GM19238 (cell line): Measurements from ENCODE around the gene C11orf21.

Experiments
- DNase-seq: peaks from one replicate; pipeline ENCODE4 v3.0.0; 2011; ENCODE audit warnings: low spot score; ENCODE audit not compliant: insufficient read length

Gene C11orf21

DNA sequence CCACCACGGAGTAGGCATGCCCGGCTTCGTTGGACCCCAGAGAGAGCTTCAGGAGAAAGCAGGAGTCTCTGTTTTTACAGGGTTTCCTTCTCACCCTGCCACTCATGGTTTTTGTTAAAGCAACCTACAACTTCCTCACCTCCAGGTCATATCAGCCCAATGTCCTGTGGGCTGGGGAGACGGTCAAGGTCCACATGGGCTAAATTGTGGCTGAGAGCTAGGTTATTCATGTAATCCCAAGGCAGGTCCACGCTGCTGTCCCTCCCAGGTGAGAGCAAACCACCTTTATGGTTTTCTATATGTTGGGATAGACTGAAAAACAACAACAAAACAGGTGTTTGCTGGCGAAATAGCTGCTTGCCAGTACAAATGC, 19.6 kb upstream of the C11orf21 start:
- no peak for DNase-seq

DNA sequence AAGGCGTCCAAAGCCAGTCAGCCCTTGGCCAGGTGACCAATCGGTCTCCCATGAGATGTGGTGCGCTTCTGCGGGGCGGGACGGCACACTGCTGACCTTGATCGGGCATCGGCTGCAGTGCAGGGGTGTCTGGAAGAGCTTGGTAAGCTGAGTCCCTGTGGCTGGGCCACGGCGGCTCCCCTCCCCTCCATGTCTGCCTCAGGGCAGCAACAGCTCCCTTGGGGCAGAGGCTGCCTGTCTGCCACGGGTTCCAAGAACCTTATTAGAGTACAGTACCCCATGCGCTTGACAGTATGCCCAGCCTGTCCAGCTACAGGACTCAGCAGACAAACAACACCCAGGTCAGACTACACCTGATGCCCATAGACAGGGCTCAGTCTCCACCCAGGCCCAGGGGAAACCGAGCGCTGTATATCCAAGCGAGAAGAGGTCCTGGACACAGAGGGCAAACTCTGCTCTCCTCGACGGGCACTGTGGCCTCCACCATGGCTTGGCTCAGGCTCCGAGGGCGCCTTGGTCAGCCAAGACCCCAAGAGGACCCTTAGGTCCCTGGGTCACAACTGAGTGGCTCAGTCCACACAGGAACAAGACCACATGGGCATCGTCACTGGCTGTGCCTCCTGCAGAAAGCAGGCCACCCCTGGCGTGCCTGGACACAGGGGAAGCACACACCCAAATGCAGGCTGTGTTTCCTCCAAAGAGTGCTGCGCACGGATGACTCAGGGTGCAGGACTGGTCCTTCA, 19.0 kb upstream of the C11orf21 start:
- no peak for DNase-seq

DNA sequence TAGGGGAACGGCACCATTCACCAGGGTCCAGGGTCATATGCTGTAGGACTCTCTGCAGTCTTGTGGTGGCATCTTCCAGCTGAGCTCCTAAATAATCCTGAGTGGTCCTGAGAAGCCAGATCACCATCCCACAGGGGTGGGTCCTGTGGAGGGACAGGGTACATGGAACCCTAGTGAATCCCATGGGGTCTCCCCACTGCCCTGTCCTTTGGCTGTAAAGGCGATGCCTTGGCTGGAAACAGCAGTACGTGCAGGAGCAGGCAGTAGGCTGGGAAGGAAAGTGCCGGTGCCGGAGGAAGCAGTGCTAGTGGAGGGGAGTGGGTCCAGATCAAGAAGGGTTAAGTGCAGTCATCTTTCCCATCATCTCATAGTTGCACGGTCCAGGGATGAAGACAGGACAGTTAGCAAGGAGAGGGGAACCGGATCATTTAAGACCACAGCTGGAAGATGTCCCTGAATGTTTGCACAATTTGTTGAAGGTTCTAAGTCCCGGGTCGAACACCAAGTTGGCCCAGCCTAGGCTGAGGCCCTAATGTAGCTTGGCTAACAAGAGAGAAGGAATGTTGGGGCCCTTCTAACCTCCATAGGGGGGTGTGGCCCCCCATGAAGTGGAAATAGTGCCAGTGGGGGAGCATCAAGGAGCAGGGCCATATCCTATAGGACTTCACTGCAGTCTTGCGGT, 18.2 kb upstream of the C11orf21 start:
- DNase-seq = no peak

GRCh38 chr11:2318707-2319106, 17.0 kb upstream of the C11orf21 start:
- no peak for DNase-seq

- no peak for DNase-seq
Observed at GRCh38 chr11:2318123-2318522, 16.4 kb upstream of the C11orf21 start.

- no peak for DNase-seq
Observed at GRCh38 chr11:2317354-2318050, 15.8 kb upstream of the C11orf21 start.

GRCh38 chr11:2316963-2317244, 15.2 kb upstream of the C11orf21 start:
- DNase-seq = no peak

DNA sequence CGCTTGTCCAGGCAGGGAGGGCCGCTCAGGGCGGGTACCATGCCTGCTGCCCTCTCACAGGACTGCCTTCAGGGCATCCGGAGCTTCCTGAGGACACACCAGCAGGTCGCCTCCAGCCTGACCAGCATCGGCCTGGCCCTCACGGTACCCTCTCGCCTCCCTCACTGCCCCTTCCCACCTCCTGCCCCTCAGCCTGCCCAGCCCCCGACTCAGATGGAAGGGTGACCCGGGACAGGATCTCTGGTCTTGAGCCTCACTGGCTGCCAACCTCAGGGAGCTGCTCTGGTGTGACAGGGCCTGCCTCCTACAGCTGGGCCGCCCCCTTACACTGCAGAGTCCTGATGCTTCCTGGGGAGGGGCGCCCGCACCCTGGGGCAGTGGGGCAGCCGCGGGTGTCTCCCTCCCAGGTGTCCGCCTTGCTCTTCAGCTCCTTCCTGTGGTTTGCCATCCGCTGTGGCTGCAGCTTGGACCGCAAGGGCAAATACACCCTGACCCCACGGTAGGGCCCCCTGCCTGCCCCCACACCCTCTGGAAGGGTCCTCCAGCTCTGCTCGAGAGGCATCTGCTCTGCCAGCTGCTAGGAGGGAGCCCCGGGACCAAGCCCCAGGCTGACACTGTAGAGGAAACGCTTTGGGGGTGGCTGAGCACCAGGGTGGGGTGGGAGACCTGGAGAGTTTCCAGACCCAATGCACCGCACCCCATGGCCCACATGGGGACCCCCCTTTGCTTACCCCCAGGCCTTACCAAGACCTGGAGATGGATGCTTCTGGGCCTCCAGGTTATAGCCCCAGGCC, 14.6 kb upstream of the C11orf21 start:
- DNase-seq = no peak

DNA sequence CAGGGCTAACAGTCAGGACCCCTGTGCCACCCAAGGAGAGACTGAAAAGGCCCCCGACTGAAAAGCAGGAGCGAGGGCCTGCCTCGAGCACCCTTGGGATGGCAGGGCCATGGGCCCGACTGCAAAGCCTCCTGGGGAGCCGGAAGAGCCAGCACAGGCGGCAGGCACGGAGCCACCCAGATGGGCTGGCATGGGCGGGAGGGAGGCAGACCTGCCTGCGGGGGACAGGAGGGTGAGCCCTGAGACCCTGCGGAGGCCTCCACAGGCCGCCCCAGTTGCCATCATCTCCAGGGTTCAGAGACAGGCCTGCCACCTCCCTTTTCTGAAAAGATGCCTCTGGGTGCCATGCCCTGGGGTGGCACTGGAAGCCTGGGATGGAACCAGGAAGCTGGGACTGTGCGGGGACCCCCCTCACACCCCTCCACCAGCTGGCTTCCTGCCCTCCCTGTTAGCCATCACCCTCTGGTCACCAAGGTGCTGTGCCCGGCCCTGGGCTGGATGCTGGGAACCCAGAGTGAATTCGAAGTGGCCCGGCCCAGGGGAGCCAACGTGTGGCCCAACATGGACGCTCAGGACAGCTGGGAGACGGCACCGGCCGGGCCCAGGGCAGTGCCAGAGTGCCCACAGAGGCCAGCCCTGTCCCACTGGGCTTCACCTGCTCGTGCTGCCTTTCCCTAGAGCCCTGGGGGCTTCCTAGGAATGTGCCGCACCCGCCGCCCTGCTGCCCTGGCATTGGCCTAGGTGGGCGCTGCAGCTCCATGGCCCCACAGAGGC, 13.9 kb upstream of the C11orf21 start:
- no peak for DNase-seq

DNA sequence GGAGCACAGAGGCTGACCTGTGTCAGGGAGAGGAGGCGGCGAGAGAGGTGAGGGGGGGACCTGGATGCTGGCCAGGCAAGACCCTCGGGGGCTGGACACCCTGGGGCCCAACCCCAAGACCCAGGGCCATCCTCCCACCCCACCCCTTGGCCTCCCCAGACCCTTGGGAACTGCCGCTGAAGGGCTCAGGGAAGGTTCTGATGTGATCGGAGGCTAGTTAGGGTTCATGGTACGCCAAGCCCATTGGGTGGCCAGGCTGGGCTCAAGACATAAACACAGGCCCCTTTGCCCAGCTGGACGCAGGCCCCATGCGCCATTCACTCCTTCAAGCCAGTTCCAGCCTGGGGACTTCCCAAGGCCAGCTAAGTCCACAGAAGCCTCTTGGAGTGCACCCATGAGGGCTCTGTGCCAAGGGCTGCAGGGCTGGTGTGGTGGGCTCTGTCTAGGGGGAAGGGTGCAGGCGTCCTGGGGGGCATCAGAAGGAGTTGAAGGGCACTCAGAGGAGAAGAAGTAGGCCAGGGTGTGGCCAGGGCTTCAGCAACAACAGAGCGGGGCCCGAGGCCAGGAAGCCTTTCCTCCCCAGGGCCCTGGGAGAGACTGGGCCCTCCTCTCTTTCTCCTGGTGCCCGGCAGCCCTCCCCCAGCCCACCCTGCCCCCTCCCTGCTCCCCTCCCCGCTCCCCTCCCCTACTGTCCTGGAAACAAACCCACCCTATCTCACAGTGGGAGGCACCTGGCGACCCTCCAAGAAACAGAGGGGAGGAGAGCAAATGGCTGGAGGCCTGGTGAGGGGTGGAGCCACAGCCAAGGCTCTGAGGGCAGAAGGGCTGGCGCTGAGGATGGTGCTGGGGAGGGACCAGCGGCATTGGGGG, 13.0 kb upstream of the C11orf21 start:
- DNase-seq = no peak

DNA sequence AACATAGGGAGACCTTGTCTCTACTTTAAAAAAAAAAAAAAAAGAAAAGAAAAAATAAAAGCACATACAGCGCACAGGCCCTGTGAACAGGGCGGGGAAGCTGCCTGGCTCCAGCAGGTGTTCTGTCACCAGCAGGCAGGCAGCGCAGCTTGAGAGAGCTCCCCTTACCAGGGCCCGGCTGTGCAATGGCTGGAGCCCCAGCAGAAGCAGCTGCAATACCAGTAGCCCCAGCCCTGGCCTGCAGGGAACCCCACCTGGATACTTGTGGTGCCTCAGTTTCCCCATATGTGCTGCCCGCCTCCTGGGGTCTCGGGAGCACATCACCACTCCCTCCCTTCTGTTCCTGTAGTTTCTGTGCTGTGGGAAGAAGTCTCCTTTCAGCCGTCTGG, 12.4 kb upstream of the C11orf21 start:
- no peak for DNase-seq

- no peak for DNase-seq
Observed at GRCh38 chr11:2313051-2313951, 11.6 kb upstream of the C11orf21 start.

DNA sequence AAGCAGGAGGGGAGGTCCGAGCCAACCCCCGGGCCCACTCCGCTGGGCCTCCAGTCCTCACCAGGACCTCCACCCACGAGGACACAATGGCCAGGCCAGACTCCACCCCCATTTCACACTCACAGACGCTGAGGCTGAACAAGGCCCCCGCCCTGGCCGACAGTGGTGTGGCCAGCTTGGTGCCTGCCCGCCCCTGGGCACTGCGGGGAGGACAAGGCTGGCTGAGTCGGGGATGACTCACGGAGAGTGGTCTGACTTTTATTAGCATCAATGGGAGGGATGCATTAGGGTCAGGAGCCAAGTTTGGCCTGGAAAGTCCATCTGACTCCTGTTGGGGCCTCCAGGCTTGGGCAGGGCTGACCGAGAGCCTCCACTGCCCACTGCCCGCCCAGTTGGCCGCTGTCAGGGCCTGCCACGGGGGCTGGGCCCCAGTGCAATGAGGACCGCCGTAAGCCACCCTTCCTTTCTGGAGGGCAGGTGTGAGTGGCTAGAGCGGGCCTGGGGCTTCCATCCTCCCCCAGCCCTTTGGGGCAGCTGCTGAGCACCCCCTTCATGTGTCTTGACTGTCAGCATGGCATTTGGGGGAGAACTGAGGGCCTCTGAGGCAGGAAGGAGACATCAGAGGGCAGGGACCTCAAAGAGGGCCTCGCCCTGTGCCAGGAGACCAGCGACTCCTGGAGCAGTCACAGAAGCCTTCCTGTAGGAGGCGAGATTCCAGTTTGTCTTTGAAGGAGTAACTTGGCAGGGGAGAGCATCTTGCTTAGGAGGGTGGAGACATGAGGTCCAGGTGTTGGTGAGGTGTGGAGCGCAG, 10.7 kb upstream of the C11orf21 start:
- no peak for DNase-seq

DNA sequence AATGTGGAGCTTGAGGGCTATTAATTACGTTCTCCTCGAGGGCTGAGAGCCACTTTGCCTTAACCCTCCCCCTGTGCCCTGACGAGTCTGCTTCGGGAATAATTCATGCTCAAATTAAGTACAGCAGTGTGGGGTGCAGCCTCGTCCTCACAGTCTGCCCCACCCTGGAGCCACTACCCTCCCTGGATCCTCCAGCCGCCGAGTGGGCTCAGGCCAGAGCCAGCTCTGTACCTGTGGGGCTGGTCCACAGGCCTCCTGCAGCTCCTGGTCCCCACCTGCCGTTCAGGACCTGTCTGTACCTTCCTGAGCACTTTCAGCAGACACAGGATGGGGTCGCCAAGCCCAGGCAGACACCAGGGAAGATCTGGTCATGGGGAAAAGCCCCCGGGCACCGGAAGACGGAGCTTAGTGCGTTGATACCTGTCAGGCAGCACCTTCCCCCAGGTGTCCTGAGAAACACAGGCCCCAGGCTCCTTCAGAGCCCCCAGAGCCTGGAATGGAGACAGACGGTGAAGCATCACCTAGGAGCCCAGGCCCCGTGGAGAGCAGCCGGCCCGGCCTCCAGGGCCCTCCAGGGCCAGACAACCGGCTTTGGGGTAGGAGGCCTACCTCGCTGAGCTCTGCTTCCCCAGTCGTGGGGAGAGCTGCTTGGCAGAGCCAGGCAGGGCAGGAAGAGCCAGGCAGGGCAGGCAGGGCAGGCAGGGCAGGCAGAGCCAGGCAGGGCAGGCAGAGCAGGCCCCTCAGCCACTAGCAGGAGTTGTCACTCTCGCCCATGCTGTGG, 9.8 kb upstream of the C11orf21 start:
- DNase-seq = no peak

DNA sequence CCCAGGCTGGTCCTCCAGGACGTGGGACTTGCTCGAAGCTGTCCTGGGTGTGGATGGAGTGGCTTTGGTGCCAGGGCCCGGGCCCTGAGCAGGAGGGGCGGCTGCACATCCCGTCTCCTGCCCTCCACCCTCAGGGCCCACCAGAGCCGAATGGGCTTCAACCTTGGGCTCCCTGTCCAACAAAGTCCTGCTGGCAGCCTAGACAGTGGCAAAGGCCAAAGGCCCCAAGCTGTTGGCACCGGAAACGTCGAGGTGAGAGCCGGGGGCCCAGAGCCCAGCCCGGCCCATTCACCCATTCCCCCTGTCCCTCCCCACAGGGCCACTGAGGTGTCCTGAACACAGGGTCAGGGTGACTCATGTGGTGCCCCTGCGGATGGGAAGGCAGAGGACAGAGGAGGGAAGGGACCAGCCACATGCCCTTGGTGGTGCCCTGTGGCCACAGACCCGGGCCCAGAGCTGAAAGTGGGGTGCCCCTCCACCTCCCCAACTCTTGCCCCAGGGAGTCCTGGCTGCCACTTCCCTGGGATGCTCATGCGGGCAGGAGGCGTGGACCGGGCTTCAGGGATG, 9.2 kb upstream of the C11orf21 start:
- no peak for DNase-seq

- no peak for DNase-seq
Observed at GRCh38 chr11:2310073-2310785, 8.5 kb upstream of the C11orf21 start.
